ENCODE data around the gene TBX5.

- TF ChIP-seq MXI1 (IDR thresholded peaks at IDR 0.05; ENCODE audit: borderline replicate concordance, low read depth, low read length) (no peak), FOS (IDR thresholded peaks at IDR 0.05; ENCODE audit: low read depth, low read length) (no peak), CTCF (conservative IDR thresholded peaks at IDR 0.05; ENCODE audit: low read depth, low read length) (no peak)
Observed at GRCh38 chr12:114400361-114400811, 5.6 kb downstream of the TBX5 start.
